ENCODE results near the gene RHEB.

The RHEB gene

GRCh38 chr7:151507806-151508205 lies 11.9 kb downstream of the RHEB start:
- no peak for DNase-seq (ENCODE audit: low spot score)
- no peak for TF ChIP-seq CTCF (IDR thresholded peaks at IDR 0.05)
- Histone ChIP-seq H3K4me3 (no peak overlapping the region), H3K27ac (no peak overlapping the region)

GRCh38 chr7:151506901-151507382 lies 12.8 kb downstream of the RHEB start:
- TF ChIP-seq CTCF (IDR thresholded peaks at IDR 0.05): no peak
- no peak overlapping the region for H3K4me3 ChIP-seq
- peak overlapping the region in 1 of 2 donors; percentile 40 for H3K27ac ChIP-seq
- no peak for DNase-seq (ENCODE audit: low spot score)

- TF ChIP-seq CTCF (IDR thresholded peaks at IDR 0.05): no peak
- Histone ChIP-seq H3K27ac (no peak overlapping the region), H3K4me3 (no peak overlapping the region)
- no peak for DNase-seq (ENCODE audit: low spot score)
Observed at GRCh38 chr7:151505836-151506468, 13.7 kb downstream of the RHEB start.

- DNase-seq (ENCODE audit: low spot score): no peak
- Histone ChIP-seq H3K4me3 (no peak overlapping the region), H3K27ac (no peak overlapping the region)
- TF ChIP-seq CTCF (IDR thresholded peaks at IDR 0.05): no peak
Observed at GRCh38 chr7:151505433-151505832, 14.3 kb downstream of the RHEB start.

GRCh38 chr7:151504715-151505326 lies 14.9 kb downstream of the RHEB start:
- DNase-seq (ENCODE audit: low spot score): no peak
- Histone ChIP-seq H3K4me3 (no peak overlapping the region), H3K27ac (peak overlapping the region in 1 of 2 donors; percentile 66)
- TF ChIP-seq CTCF (IDR thresholded peaks at IDR 0.05): no peak

GRCh38 chr7:151503902-151504714 lies 15.6 kb downstream of the RHEB start:
- no peak for TF ChIP-seq CTCF (IDR thresholded peaks at IDR 0.05)
- Histone ChIP-seq H3K27ac (peak overlapping the region in 1 of 2 donors; percentile 66), H3K4me3 (no peak overlapping the region)
- DNase-seq (ENCODE audit: low spot score): no peak
